K562 (cell line): Measurements from ENCODE around the gene CALM1. TPM values are rescaled to one million over a fixed set of nuclear protein-coding genes. Genes with fewer than 3 reads are reported as not detected.

Experiments used
- BRD4 ChIP-seq: fragments of 200-600 bp; sonication (generic); IDR thresholded peaks from 2 replicates; pipeline ENCODE4 v1.6.1; 2017; ENCODE audit warnings: inconsistent platforms
- CHD1 ChIP-seq: fragments of 200-600 bp; sonication (generic); IDR thresholded peaks from one replicate; pipeline ENCODE4 v1.6.1; 2012; ENCODE audit warnings: mild to moderate bottlenecking, moderate library complexity, low read length, inconsistent platforms
- FOXP1 ChIP-seq: sonication (generic); formaldehyde crosslinking; IDR thresholded peaks from 2 replicates; pipeline ENCODE4 v1.8.0; 2022; ENCODE audit warnings: mild to moderate bottlenecking, missing genetic modification reagents
- GATAD2A ChIP-seq: fragments of 450-650 bp; IDR thresholded peaks from 2 replicates; pipeline ENCODE4 v1.6.1; 2017
- JUNB ChIP-seq: fragments of 450-650 bp; formaldehyde crosslinking; conservative IDR thresholded peaks from 2 replicates; pipeline ENCODE4 v1.4.0; 2020; ENCODE audit warnings: mild to moderate bottlenecking
- KLF16 ChIP-seq: IDR thresholded peaks from 2 replicates; pipeline ENCODE4 v1.6.1; 2016; ENCODE audit warnings: antibody characterized with exemption
- MEIS2 ChIP-seq: fragments of 450-650 bp; IDR thresholded peaks from 2 replicates; pipeline ENCODE4 v1.6.1; 2014; ENCODE audit warnings: mild to moderate bottlenecking; ENCODE audit not compliant: partially characterized antibody
- MXD1 ChIP-seq: fragments of 250-450 bp; sonication (Bioruptor Pico); IDR thresholded peaks from 2 replicates; pipeline ENCODE4 v1.8.0; 2021; ENCODE audit warnings: borderline replicate concordance, mild to moderate bottlenecking, moderate library complexity; ENCODE audit not compliant: poor library complexity, severe bottlenecking
- RBM22 ChIP-seq: fragments of 200-400 bp; formaldehyde crosslinking; IDR thresholded peaks from 2 replicates; pipeline ENCODE4 v1.6.1; 2018; ENCODE audit warnings: low read length, low read depth; ENCODE audit not compliant: poor library complexity, severe bottlenecking
- UBTF ChIP-seq, 2 experiments: IDR thresholded peaks; 2 replicates each; pipeline ENCODE4 v1.6.1; 2012; ENCODE audit warnings: improper control_type of control experiment in 2 of 2, low read depth in 2 of 2, low read length in 2 of 2, borderline replicate concordance in 1 of 2
- ZBTB40 ChIP-seq, 2 experiments: fragments of 450-650 bp in 1 of 2; sonication (generic) in 1 of 2; formaldehyde crosslinking in 1 of 2; IDR thresholded peaks; 2 replicates each; pipeline versions ENCODE4 v1.7.1 to v1.9.0; 2016 to 2022; ENCODE audit warnings: inconsistent platforms in 1 of 2, mild to moderate bottlenecking in 1 of 2, missing genetic modification reagents in 1 of 2
- ZKSCAN8 ChIP-seq: fragments of 200-800 bp; sonication (Bioruptor generic); IDR thresholded peaks from 2 replicates; pipeline ENCODE4 v1.6.1; 2016; ENCODE audit warnings: missing genetic modification characterization, missing compliant biosample characterization
- ZNF395 ChIP-seq: fragments of 200-800 bp; sonication (Bioruptor generic); IDR thresholded peaks from 2 replicates; pipeline ENCODE4 v1.6.1; 2017; ENCODE audit warnings: missing genetic modification characterization, missing compliant biosample characterization
- polyA plus RNA-seq, 8 experiments: library from polyadenylated mRNA; depleted of rRNA in 4 of 8; stranded (reverse) in 5 of 8; unstranded in 3 of 8; fragments of >200 nt; fragmentation: Nextera tagmentation in 2 of 8; fragmentation: Illumina TruSeq in 1 of 8; extraction: Ambion mirVana in 2 of 8; extraction: Trizol in 1 of 8; gene quantifications; 2 replicates each; pipeline versions ENCODE4 v1.2.1 to v1.2.3, GENCODE V29; 2011 to 2014; ENCODE audit warnings: inconsistent platforms in 1 of 8, missing spikeins in 1 of 8
- total RNA-seq, 7 experiments: library from RNA; depleted of rRNA in 6 of 7; stranded (reverse); fragments of >200 nt in 6 of 7; fragmentation: Illumina TruSeq in 2 of 7; extraction: Trizol in 2 of 7; gene quantifications; 2 replicates each; pipeline versions ENCODE4 v1.2.1 to v1.2.3, GENCODE V29; 2011 to 2021; ENCODE audit warnings: low replicate concordance in 1 of 7

Gene CALM1
- total and polyA plus RNA-seq, 9 of the 15 experiments (the other 6 are each of a cell fraction or from before 2014, with no cell fraction given) = 48.0 to 269 (median 158) TPM

GRCh38 chr14:90383731-90384542, 12.9 kb upstream of the CALM1 start (continued):
- TF ChIP-seq ZBTB40 (IDR thresholded peaks at IDR 0.05) = 0 out of 2 replicates have a peak, but pooled peaks have one; percentile 9
- TF ChIP-seq ZBTB40 (CRISPR knock-in tag; IDR thresholded peaks at IDR 0.05) = no peak
- TF ChIP-seq KLF16 = no peak
- TF ChIP-seq CHD1 = no peak
- TF ChIP-seq RBM22 = no peak
- TF ChIP-seq ZKSCAN8 = 0 out of 2 replicates have a peak, but pooled peaks have one; percentile 15
- no peak for TF ChIP-seq MXD1 (CRISPR knock-in tag)
- TF ChIP-seq UBTF (IDR thresholded peaks at IDR 0.05; ENCODE audit: borderline replicate concordance in 1 of 2, low read depth in 2 of 2, low read length in 2 of 2) = no peak
- no peak for TF ChIP-seq FOXP1 (CRISPR knock-in tag)
- TF ChIP-seq ZNF395 = peak; percentile 53
- no peak for TF ChIP-seq GATAD2A
- no peak for TF ChIP-seq MEIS2
- TF ChIP-seq BRD4 = no peak
- TF ChIP-seq JUNB (CRISPR knock-in tag) = no peak
